GM12878 (cell line): ENCODE results near the gene ADAR. TPM values are rescaled to one million over a fixed set of nuclear protein-coding genes. Genes with fewer than 3 reads are reported as not detected.

Source experiments
- ATAC-seq: fragments of 200-7000 bp; cut with Tn5 transposase; 3 replicates; pipeline ENCODE4 v1.9.1; 2020; ENCODE audit warnings: mild to moderate bottlenecking, moderate library complexity
- BruUV-seq: library from RNA; stranded (reverse); fragments of 400-500 nt; replicated peaks from 2 replicates; lab custom pipeline; 2021; lab: Mats Ljungman, UMichigan
- CTCF ChIA-PET: fragments of 300-600 bp; sonication (Branson Sonifier 250); formaldehyde crosslinking; extraction: SDS; loops from one replicate; lab custom pipeline; 2021; ENCODE audit warnings: inconsistent platforms; lab: Yijun Ruan, JAX
- POLR2A ChIA-PET: fragments of 350-600 bp; formaldehyde crosslinking; extraction: SDS; loops from one replicate; lab custom pipeline; 2021; ENCODE audit warnings: inconsistent platforms; lab: Charles Lee
- RAD21 ChIA-PET: fragments of 300-600 bp; sonication (Branson Sonifier 250); formaldehyde crosslinking; loops from one replicate; lab custom pipeline; 2023; ENCODE audit warnings: antibody characterized with exemption; ENCODE audit not compliant: unreplicated experiment; lab: Charles Lee
- SMC1A ChIA-PET: fragments of 300-600 bp; sonication (Branson Sonifier 250); formaldehyde crosslinking; loops from one replicate; lab custom pipeline; 2023; ENCODE audit not compliant: unreplicated experiment, uncharacterized antibody; lab: Charles Lee
- DNase-seq: peaks from one replicate; pipeline ENCODE4 v3.0.0-alpha.2; 2011; ENCODE audit warnings: low read depth, low spot score
- FAIRE-seq: peaks from 3 replicates; lab custom pipeline; 2011; peaks lifted over from hg19 to GRCh38; lab: Jason Lieb, UNC
- H2AFZ ChIP-seq: 2 replicates; pipeline ENCODE4 v1.6.0; 2011; ENCODE audit warnings: low read depth, low read length, control low read depth; ENCODE audit not compliant: control insufficient read depth
- H3K27ac ChIP-seq: 2 replicates; pipeline ENCODE4 v1.5.1; 2011; ENCODE audit warnings: control low read depth; ENCODE audit not compliant: control insufficient read depth, insufficient read depth
- H3K27me3 ChIP-seq, 2 experiments: replicated peaks in 1 of 2; 2 replicates each; pipeline versions ENCODE4 v1.6.0 to v1.6.1; 2011; ENCODE audit warnings: low read length in 1 of 2; ENCODE audit not compliant: control insufficient read depth in 2 of 2, insufficient read depth in 2 of 2
- H3K36me3 ChIP-seq, 2 experiments: 2 replicates each; pipeline ENCODE4 v1.5.1; 2011; ENCODE audit warnings: low read length in 1 of 2; ENCODE audit not compliant: control insufficient read depth in 2 of 2, insufficient read depth in 2 of 2
- H3K4me1 ChIP-seq: 2 replicates; pipeline ENCODE4 v1.6.1; 2011; ENCODE audit warnings: mild to moderate bottlenecking, low read length, moderate library complexity, mixed read lengths; ENCODE audit not compliant: control insufficient read depth, insufficient read depth
- H3K4me2 ChIP-seq: 2 replicates; pipeline ENCODE4 v1.6.0; 2011; ENCODE audit warnings: control low read depth; ENCODE audit not compliant: control insufficient read depth, insufficient read depth
- H3K4me3 ChIP-seq: fragments of 200-600 bp; sonication (generic); 2 replicates; pipeline ENCODE4 v1.5.1; 2016
- H3K79me2 ChIP-seq: 2 replicates; pipeline ENCODE4 v1.6.0; 2011; ENCODE audit warnings: low read length; ENCODE audit not compliant: control insufficient read depth, insufficient read depth
- H3K9ac ChIP-seq: 2 replicates; pipeline ENCODE4 v1.8.0; 2011; ENCODE audit warnings: low read length, control low read depth, mixed read lengths; ENCODE audit not compliant: control insufficient read depth, insufficient read depth
- H3K9me3 ChIP-seq: replicated peaks from 3 replicates; pipeline ENCODE4 v1.5.1; 2011; ENCODE audit warnings: mild to moderate bottlenecking, low read length; ENCODE audit not compliant: control insufficient read depth, insufficient read depth
- H4K20me1 ChIP-seq: 2 replicates; pipeline ENCODE4 v1.6.0; 2011; ENCODE audit not compliant: control insufficient read depth, insufficient read depth
- CBFB ChIP-seq: IDR thresholded peaks from 2 replicates; pipeline ENCODE4 v1.6.1; 2016; ENCODE audit warnings: antibody characterized with exemption, low read depth
- CHD2 ChIP-seq: IDR thresholded peaks from 2 replicates; pipeline ENCODE4 v1.6.1; 2011; ENCODE audit warnings: low read depth, low read length, improper control_type of control experiment, borderline replicate concordance
- EP300 ChIP-seq, 2 experiments: fragments of 150-350 bp in 1 of 2; IDR thresholded peaks; 2 replicates each; pipeline ENCODE4 v1.6.1; 2011 to 2012; ENCODE audit warnings: low read depth in 2 of 2, low read length in 2 of 2, borderline replicate concordance in 1 of 2, improper control_type of control experiment in 1 of 2, inconsistent platforms in 1 of 2; ENCODE audit not compliant: control insufficient read depth in 1 of 2
- GATAD2B ChIP-seq: fragments of 450-650 bp; conservative IDR thresholded peaks from 2 replicates; pipeline ENCODE4 v1.6.1; 2017; ENCODE audit warnings: low read depth, mild to moderate bottlenecking, moderate library complexity
- JUND ChIP-seq: IDR thresholded peaks from 2 replicates; pipeline ENCODE4 v1.6.1; 2012; ENCODE audit warnings: low read depth, mild to moderate bottlenecking, low read length, improper control_type of control experiment, moderate library complexity
- MTA3 ChIP-seq: IDR thresholded peaks from 2 replicates; pipeline ENCODE4 v1.6.1; 2012; ENCODE audit warnings: low read length, inconsistent platforms, borderline replicate concordance
- NR2C2 ChIP-seq: IDR thresholded peaks from 2 replicates; pipeline ENCODE4 v1.6.1; 2011; ENCODE audit warnings: borderline replicate concordance, low read depth; ENCODE audit not compliant: control insufficient read depth, insufficient read length
- NRF1 ChIP-seq: conservative IDR thresholded peaks from 2 replicates; pipeline ENCODE4 v1.6.1; 2011; ENCODE audit warnings: mild to moderate bottlenecking, low read depth, low read length, improper control_type of control experiment
- POLR2A ChIP-seq: IDR thresholded peaks from 2 replicates; pipeline ENCODE4 v1.6.1; 2011; ENCODE audit warnings: low read depth, mild to moderate bottlenecking, low read length
- POLR2AphosphoS5 ChIP-seq: IDR thresholded peaks from 2 replicates; pipeline ENCODE4 v1.6.1; 2011; ENCODE audit warnings: mild to moderate bottlenecking, low read length, inconsistent platforms
- TCF12 ChIP-seq: IDR thresholded peaks from 2 replicates; pipeline ENCODE4 v1.6.1; 2011; ENCODE audit warnings: low read depth, mild to moderate bottlenecking, low read length
- ZBTB33 ChIP-seq: fragments of 450-650 bp; IDR thresholded peaks from 2 replicates; pipeline ENCODE4 v1.6.1; 2017; ENCODE audit warnings: mild to moderate bottlenecking
- WGBS: methylation state at CpG from one replicate; pipeline ENCODE4 v1.1.6; 2016; ENCODE audit warnings: low lambda C conversion rate; ENCODE audit not compliant: insufficient replicate concordance, insufficient coverage; ENCODE audit errors: missing lambda C conversion rate; 5-methylcytosine and 5-hydroxymethylcytosine counted together
- in situ Hi-C: fragments of 300-500 bp; cut with MboI; formaldehyde crosslinking; loops from 9 replicates; pipeline ENCODE4 v1.14.3; 2018; ENCODE audit warnings: mixed read lengths
- intact Hi-C: fragments of 100-400 bp; cut with micrococcal nuclease; formaldehyde crosslinking; loops from one replicate; pipeline ENCODE4 v1.14.2; 2022; ENCODE audit not compliant: unreplicated experiment
- polyA plus RNA-seq, 11 experiments: library from polyadenylated mRNA; depleted of rRNA in 4 of 11; unstranded in 6 of 11; stranded (reverse) in 5 of 11; fragments of >200 nt; fragmentation: Nextera tagmentation in 4 of 11; fragmentation: Illumina TruSeq in 1 of 11; extraction: Ambion mirVana in 4 of 11; extraction: Trizol in 1 of 11; gene quantifications; 1 replicate in 1 of 11; 2 replicates in 10 of 11; pipeline versions ENCODE4 v1.2.1 to v1.2.3, GENCODE V29; 2011 to 2016; ENCODE audit warnings: inconsistent platforms in 2 of 11, missing spikeins in 2 of 11, low read depth in 1 of 11
- total RNA-seq, 4 experiments: library from RNA; depleted of rRNA in 3 of 4; stranded (reverse); fragments of >200 nt in 3 of 4; fragmentation: Illumina TruSeq in 1 of 4; extraction: Trizol in 1 of 4; gene quantifications; 2 replicates each; pipeline versions ENCODE4 v1.2.1 to v1.2.3, GENCODE V29; 2013 to 2021
- TF ChIP-seq, protein P1 (sequence below): fragments of 450-650 bp; IDR thresholded peaks from 2 replicates; pipeline ENCODE4 v1.6.1; 2017; ENCODE audit warnings: low read depth, mild to moderate bottlenecking, moderate library complexity

Gene ADAR
- total and polyA plus RNA-seq, 10 of the 15 experiments (the other 5 are each of a cell fraction or from before 2014, with no cell fraction given) = 55.5 to 413 (median 176) TPM

GRCh38 chr1:154578058-154578418 lies 29.9 kb downstream of the ADAR start:
- Histone ChIP-seq H3K27ac (no peak overlapping the region), H2AFZ (no peak overlapping the region), H3K4me3 (no peak overlapping the region), H4K20me1 (no peaks in the 10 kb centered on the region), H3K27me3 (no peaks in the 10 kb centered on the region), H3K9me3 (no peaks in the 10 kb centered on the region), H3K36me3 (peaks cover 17 to 22% of the 10 kb centered on the region in 2 experiments), H3K9ac (no peak overlapping the region), H3K79me2 (no peaks in the 10 kb centered on the region), H3K4me2 (no peak overlapping the region), H3K4me1 (no peaks in the 10 kb centered on the region)
- ATAC-seq (no peak), FAIRE-seq (no peak), DNase-seq (no peak)
- 80% methylated on average over 6 of the region's 6 CpGs for WGBS
- in situ Hi-C loops = no loop called here
- BruUV-seq = no TSS peak
- SMC1A ChIA-PET = interaction anchor here (0.9 kb wide), 1 partner anchor 97 kb away, joined by 3 read pairs; no protein-coding TSS in a partner anchor
- TF ChIP-seq CHD2 (no peak), EP300 (IDR thresholded peaks at IDR 0.05; ENCODE audit: borderline replicate concordance in 1 of 2, control insufficient read depth in 1 of 2, low read depth in 2 of 2, low read length in 2 of 2) (no peak), POLR2A (0 out of 2 replicates have a peak, but pooled peaks have one; percentile 5), NR2C2 (no peak)
- intact Hi-C loops = no loop called here
- POLR2A ChIA-PET = interaction anchor here (2.0 kb wide), 1 partner anchor 11 kb away, joined by 5 read pairs; no protein-coding TSS in a partner anchor
- RAD21 ChIA-PET = no interaction called here
- CTCF ChIA-PET = interaction anchor here (0.8 to 4.8 kb wide), 2 partner anchors 18 to 28 kb away, joined by 3 to 23 read pairs; no protein-coding TSS in a partner anchor

DNA sequence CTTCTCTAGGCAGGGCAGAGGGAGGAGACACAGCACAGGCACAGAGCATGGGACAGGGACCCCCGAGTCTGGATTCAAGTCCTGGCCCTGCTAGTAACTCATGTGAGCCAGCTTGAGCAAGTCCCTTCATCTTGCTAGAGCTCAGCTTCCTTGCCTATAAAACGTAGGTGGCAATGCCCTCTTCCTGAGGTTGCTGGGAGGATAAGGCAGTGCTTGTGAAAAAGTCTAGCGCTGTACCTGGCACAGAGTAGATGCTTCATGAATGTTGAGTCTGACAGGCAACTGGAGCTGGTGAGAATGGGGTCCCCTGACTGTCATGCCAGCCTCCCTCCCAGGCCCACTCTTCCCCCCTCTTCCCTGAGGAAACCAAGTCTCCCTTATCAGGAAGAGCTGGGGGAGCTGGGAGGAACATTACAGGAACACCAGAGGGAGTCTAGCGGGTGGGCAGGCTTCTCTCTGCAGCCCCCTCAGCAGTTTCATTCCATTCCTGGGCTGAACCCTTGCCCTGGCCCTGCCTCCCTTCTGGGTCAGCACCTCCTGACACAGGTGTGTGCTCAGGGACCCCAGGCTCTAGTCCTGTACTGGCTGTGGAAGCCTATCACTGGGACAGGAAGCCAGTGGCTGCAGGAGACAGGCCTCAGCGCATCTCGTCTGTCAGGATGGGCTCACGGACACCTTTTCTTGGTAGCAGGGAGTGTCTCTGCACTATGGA lies 30.5 kb downstream of the ADAR start:
- H3K79me2 ChIP-seq = no peaks in the 10 kb centered on the region
- H3K27ac ChIP-seq = no peak overlapping the region
- DNase-seq (no peak), ATAC-seq (no peak), FAIRE-seq (no peak)
- no TSS peak for BruUV-seq
- SMC1A ChIA-PET = interaction anchor here (0.5 to 1.4 kb wide), 3 partner anchors 18 to 1698 kb away, joined by 3 to 9 read pairs (median 3); no protein-coding TSS in a partner anchor
- in situ Hi-C loops (no loop called here), intact Hi-C loops (no loop called here)
- RAD21 ChIA-PET = no interaction called here
- no peak overlapping the region for H3K9ac ChIP-seq
- peaks cover 11 to 17% of the 10 kb centered on the region in 2 experiments for H3K36me3 ChIP-seq
- H3K4me3 ChIP-seq = no peak overlapping the region
- H3K4me2 ChIP-seq = no peak overlapping the region
- 85% methylated on average over 7 of the region's 7 CpGs for WGBS
- H3K9me3 ChIP-seq = no peaks in the 10 kb centered on the region
- H3K27me3 ChIP-seq = no peaks in the 10 kb centered on the region
- CTCF ChIA-PET = interaction anchor here (0.8 to 4.8 kb wide), 2 partner anchors 17 to 28 kb away, joined by 3 to 23 read pairs; no protein-coding TSS in a partner anchor
- H2AFZ ChIP-seq = no peak overlapping the region
- POLR2A ChIA-PET = interaction anchor here (0.6 to 2.0 kb wide), 2 partner anchors 12 to 15 kb away, joined by 3 to 5 read pairs; no protein-coding TSS in a partner anchor
- no peaks in the 10 kb centered on the region for H4K20me1 ChIP-seq
- H3K4me1 ChIP-seq = no peaks in the 10 kb centered on the region
- TF ChIP-seq ZBTB33 (no peak), NRF1 (no peak), MTA3 (no peak), POLR2AphosphoS5 (peak; percentile 66; the same call in 1 of the 2 replicates), CBFB (no peak), GATAD2B (no peak), TCF12 (no peak), JUND (no peak)
- TF ChIP-seq, protein P1, sequence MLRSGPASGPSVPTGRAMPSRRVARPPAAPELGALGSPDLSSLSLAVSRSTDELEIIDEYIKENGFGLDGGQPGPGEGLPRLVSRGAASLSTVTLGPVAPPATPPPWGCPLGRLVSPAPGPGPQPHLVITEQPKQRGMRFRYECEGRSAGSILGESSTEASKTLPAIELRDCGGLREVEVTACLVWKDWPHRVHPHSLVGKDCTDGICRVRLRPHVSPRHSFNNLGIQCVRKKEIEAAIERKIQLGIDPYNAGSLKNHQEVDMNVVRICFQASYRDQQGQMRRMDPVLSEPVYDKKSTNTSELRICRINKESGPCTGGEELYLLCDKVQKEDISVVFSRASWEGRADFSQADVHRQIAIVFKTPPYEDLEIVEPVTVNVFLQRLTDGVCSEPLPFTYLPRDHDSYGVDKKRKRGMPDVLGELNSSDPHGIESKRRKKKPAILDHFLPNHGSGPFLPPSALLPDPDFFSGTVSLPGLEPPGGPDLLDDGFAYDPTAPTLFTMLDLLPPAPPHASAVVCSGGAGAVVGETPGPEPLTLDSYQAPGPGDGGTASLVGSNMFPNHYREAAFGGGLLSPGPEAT = no peak
